Hypothalamus (tissue), 51 donors: Measurements from ENCODE around the gene SMTNL2.

Source experiments
- DNase-seq, 51 donors: peaks; one replicate each; lab custom pipeline; 2025; lab: John Stamatoyannopoulos, UW

SMTNL2 gene

GRCh38 chr17:4584101-4584916 lies at the start of gene SMTNL2:
TSS of gene SMTNL2 (plus strand) at chr17:4584529. CDS start at chr17:4584606, 77 bp downstream.
- no peak for DNase-seq

- DNase-seq, result peak in 11 of 51 donors; percentile 22 to 70 (median 45)
These were observed 49.2 kb upstream of the SMTNL2 start for GRCh38 chr17:4534928-4535666.

GRCh38 chr17:4535667-4536258 lies 48.6 kb upstream of the SMTNL2 start:
- DNase-seq, result peak in 2 of 51 donors; percentile 9 to 35

- peak in 14 of 51 donors; percentile 22 to 63 (median 43) for DNase-seq
These were observed 48.0 kb upstream of the SMTNL2 start for GRCh38 chr17:4536259-4536741.

GRCh38 chr17:4536742-4537411 lies 47.5 kb upstream of the SMTNL2 start:
- DNase-seq, result peak in 15 of 51 donors; percentile 24 to 63 (median 47)

GRCh38 chr17:4537451-4538235 lies 46.7 kb upstream of the SMTNL2 start:
- peak in 35 of 51 donors; percentile 27 to 87 (median 64) for DNase-seq

- no peak for DNase-seq
These were observed 45.9 kb upstream of the SMTNL2 start for GRCh38 chr17:4538236-4539002.

- no peak for DNase-seq
These were observed 45.3 kb upstream of the SMTNL2 start for GRCh38 chr17:4539025-4539424.

- no peak for DNase-seq
These were observed 44.6 kb upstream of the SMTNL2 start for GRCh38 chr17:4539576-4540223.

GRCh38 chr17:4540224-4540651 lies 44.1 kb upstream of the SMTNL2 start:
- DNase-seq, result peak in 3 of 51 donors; percentile 10 to 43 (median 24)

GRCh38 chr17:4540687-4541327 lies 43.5 kb upstream of the SMTNL2 start:
- no peak for DNase-seq

GRCh38 chr17:4541328-4542002 lies 42.9 kb upstream of the SMTNL2 start:
- DNase-seq, result peak in 10 of 51 donors; percentile 21 to 43 (median 28)

GRCh38 chr17:4542003-4542725 lies 42.2 kb upstream of the SMTNL2 start:
- no peak for DNase-seq

- no peak for DNase-seq
These were observed 41.6 kb upstream of the SMTNL2 start for GRCh38 chr17:4542726-4543191.

- DNase-seq, result peak in 2 of 51 donors; percentile 6 to 24
These were observed 40.7 kb upstream of the SMTNL2 start for GRCh38 chr17:4543557-4544026.
